NCI-H1694 (cell line): Measurements from ENCODE around the gene CDC26.
A peak's percentile ranks its signal among the peaks of the same experiment; 100 is the strongest.
"Not testable (repeated sequence)": the region's sequence is repeated elsewhere in the genome, so short reads cannot be mapped to it uniquely, and the experiment has no call there.

Experiments used
- DNase-seq: peaks from one replicate; lab custom pipeline; 2025; lab: John Stamatoyannopoulos, UW

CDC26 gene

DNA sequence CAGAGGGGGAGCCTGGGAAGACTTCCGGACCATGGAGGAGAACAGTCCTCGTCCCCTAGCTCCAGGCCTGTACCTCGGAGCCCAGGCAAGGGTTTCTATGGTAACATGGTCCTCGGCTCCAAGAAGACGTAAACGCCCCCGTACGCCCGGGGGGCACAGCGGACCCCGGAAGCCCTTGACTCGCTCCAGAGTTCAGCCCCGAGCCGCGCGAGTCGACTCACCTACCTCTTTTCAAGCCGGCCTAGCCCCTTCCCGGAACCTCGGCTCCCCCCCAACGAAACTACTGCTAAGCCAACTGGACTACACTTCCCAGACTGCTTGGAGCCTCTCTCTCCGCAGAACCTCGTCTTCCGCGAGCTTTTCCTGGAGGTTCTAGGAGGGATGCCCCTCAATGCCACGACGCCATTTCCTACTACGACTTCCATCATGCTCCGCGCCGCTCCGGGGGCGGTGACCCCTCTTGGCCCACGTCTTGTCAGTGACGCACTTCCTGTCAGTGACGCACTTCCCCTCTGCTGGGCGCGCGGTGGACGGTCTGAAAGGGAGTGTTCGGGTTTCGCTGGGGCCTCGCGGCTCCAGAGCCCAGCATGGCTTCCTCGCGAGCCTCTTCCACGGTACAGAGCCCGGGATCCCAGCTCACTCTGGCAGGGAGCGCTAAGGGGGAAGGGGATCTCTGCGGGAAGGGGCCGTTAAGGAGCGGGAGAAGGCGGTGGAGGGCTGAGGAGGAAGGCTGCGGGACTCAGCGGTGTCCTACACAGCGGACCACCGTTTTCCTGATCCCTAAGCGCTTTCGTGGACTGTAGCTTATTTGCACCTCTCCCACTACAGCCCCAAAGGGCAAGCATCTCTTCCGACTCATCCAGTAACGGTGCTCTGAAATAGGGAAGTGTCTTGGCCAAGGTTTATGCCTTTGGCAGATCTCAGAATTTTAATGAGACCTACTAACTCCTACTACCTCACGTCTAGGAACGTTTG lies at the start of gene CDC26, which contains the start of gene PRPF4:
CDC26 (minus strand) TSS at position 416 of the 975 bp plus-strand sequence. CDS start 3,065 bp downstream, outside the sequence.
PRPF4 (plus strand) TSS at position 502 of the 975 bp plus-strand sequence; CDS start at position 588, 86 bp downstream.
- peak; percentile 96 for DNase-seq

DNA sequence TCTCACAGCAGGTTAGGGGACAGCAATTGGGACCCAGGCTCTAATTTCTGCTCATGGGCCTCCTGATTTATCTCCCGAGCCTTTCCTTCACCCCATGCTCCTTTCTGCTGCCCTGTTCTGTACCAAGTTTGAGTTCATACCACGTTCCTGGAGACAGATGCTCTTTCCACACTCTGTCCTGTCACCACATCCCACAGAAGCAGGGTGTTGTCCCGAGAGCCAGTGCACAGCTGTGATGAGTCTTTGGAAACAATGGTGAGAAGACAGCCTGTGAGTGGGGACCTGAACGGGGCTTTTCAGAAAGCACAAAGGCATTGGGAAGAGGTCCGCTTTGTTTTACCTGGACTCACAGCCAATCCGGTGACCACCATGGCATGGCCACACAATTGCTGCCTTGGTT lies 47.3 kb upstream of the CDC26 start:
- DNase-seq, result no peak

DNA sequence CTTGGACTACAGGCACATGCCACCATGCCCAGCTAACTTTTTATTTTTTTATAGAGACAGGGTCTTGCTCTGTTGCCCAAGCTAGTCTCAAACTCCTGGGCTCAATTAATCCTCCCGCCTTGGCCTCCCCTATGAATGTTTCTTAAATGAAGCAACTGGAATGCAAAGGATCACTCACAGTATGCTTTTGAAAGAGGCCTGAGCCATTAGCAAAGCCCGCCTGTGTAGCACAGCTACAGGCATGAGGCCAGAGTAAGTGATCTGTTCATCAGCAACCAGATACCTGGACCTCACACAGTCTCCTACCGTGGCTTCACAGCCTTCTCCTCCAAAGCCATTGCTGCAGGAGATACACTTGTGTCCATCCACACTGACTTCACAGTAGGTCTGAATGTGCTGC lies 44.7 kb upstream of the CDC26 start:
- DNase-seq, result no peak

DNA sequence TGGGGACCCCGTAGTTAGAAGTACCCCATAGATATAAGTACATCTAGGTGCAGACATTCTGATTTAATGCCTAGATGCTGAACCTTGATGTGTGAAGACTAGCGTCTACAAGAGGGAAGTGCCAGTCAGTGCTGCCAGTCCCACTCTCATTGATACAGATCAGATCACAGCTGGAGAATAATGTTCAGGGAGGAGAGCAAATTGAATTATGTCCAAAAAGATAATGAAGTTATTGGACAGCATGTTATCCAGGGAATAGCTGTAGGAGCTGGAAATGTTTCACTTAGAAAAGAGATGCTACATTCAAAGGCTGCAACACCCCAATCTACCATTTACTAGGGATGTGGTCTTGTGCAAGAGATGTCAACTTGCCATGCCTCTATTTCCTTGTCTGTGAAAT lies 43.7 kb upstream of the CDC26 start:
- no peak for DNase-seq

DNA sequence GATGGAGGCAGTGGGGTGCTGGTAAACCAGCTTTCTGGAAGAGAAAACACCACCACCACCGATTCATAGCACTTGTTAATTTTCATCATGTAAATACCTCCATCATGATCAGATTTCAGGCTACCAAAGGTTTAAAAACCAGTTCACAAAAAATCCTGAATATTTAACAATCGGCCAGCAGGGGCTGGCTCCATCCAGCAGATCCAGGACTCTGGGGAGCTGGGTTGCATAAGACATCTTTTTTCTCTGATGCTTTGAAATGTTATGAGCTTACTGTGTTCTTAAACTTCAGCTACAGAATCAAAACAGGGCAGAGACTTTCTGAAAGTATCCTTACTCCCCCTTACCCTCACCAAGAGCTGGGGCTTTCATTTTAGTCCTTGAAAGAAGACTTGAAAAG lies 42.4 kb upstream of the CDC26 start:
- DNase-seq, result no peak

DNA sequence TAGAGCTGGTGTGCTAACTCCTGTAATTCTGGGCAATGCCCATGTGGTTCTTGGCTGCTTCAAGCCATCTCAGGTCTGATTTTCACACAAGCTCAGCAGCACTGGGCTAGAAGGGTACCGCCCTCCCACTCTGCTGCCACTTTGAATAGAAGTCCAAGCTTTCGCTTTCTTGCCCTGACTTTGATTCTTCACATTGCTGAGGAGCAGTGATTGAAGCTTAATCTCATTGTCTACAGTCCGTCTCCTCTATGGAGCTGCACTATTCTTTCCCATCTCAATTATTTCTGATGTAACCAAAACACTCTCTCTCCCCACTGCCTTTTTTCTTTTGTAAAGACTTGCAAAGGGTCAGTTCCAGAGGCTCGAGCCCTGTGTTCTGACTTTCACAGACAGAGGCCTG lies 40.7 kb upstream of the CDC26 start:
- DNase-seq, result no peak

DNA sequence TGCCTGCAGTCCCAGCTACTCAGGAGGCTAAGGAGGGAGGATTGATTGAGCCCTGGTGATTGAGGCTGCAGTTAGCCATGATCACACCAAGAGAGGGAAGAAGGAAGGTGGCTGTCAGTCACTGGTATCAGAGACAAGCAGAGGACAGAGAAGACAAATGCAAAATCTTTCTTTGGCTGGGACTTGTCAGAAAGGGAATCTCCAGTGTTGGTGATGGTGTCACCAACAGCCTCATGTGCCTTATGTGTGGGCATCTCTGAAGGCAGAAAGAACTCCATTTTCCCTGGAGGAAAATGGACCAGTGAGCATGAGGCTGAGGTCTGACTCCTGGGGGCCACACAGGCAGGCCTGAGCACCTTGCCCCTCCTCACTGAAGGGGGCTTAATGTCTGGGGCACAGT lies 39.9 kb upstream of the CDC26 start:
- DNase-seq, result no peak

DNA sequence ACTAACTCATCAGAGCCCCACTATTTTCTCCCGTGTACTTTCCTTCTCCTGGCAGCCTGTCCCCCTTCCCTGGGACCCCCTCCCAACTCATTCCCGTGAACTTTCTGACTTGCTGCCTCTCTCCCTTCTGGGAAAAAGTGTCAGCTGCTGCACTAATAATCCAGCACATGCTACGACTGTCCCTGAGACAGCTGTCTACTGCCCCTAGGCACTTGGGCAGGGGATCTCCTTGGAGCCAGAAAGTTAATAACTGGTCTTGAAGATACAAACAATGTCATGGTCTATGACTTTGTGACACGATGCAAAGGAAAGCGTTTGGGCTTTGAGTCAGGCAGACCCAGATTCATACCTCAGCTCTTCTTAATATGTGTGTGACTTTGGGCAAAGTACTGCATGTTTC lies 37.9 kb upstream of the CDC26 start:
- DNase-seq, result no peak

DNA sequence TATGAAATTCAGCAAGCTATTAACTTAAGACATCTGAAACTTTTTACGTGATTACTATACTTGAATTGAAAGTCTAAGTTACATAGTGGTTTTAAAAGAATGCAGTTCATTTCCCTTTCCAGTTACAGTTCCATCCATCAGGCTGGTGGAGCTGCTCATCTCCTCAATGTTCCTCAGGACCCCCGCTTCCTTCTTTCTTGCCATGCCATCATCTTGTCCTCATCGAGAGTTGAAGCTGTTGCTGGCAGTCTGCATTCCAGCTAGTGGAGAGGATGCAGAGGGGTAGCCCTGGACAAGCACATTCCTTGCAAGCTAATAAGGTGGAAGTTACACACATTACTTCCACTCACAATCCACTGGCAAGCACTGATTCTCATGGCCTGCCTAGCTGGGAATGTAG lies 36.6 kb upstream of the CDC26 start:
- no peak for DNase-seq

DNA sequence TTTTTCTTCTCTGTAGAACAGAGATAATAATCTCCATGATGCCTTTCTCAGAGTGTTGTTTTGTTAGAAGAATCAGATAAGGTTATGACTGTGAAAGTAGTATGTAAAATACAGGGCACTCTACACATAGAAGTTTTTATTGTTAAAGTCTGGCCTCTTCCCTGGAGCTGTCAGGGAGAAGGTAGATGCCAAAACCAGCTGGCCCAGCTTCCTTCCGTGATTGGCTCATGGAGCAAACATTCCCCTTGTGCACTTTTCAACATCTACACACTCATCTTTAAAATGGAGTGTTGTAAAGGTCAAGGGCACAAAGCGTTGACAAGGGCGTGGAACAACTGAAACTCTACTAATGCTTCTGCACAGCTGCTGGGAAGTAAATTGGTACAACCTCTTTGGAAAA lies 35.2 kb upstream of the CDC26 start:
- DNase-seq, result no peak

DNA sequence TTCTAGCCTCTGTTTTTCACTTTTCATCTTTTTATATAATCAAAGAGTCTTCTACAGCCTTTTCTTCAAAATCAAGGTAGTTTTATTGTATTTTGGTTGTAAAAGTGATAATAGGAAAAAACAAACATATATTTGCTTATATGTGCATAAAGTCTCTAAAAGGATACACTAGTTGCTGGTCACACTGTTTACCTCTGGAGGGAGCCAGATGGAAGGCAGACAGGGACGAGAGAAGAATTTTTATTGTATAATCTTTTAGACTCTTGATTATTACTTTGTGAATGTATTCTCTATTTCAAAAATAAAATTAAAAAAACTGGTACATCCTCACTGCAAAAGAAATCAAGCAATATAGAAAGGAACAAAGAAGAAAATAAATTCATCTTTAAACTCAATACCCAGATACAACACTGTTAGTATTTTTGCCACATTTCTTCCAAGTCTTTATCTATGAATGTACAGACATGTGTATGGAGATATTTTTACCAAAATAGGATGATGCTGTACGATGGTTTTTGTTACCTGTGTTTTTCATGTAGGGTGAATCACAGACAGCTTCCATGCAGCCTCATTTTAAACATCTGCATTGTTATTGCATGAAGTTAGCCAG lies 33.9 kb upstream of the CDC26 start:
- DNase-seq, result peak; percentile 14

DNA sequence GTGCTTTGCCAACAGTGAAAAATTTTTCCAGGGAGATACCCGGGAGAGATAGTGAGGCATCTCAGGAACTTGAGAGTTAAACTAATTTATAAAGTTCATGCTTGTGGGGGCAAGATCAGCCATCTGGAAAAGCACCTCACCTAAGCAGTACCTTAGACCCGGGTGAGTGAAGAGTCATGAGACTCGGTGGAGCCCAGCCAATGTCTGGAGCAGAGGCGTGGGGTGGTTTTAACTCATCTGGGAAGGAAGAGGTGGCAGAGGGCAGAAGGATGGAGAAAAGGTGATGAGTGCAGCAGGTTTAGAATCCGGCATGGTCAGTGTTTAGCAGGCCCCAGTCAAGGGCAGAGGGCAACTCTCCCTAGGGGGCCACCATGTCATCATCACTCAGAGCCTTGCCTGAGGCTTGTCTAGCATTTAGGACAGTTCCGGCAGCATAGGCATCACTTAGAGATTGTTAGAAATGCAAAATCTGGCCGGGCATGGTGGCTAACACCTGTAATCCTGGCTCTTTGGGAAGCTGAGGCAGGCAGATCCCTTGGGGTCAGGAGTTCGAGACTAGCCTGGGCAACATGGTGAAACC lies 32.1 kb upstream of the CDC26 start:
- DNase-seq, result no peak

DNA sequence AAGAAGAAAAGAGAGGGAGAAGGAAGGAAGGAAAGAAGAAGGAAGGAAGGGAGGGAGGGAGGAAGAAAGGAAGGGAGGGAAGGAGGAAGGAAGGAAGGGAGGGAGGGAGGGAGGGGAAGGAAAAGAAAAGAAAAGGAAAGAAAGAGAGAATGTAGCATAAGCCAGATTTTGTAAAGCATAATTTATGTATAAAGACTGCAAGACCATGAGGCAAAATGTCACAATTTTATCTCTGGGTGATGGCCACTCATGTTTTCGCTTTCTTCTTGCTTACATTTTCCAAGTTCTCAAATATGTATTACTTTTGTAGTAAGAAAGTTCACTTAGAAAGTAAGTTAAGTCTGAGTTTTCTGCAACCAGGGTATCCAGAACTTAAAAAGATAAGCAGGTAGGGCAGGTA lies 31.2 kb upstream of the CDC26 start:
- DNase-seq, result no peak

DNA sequence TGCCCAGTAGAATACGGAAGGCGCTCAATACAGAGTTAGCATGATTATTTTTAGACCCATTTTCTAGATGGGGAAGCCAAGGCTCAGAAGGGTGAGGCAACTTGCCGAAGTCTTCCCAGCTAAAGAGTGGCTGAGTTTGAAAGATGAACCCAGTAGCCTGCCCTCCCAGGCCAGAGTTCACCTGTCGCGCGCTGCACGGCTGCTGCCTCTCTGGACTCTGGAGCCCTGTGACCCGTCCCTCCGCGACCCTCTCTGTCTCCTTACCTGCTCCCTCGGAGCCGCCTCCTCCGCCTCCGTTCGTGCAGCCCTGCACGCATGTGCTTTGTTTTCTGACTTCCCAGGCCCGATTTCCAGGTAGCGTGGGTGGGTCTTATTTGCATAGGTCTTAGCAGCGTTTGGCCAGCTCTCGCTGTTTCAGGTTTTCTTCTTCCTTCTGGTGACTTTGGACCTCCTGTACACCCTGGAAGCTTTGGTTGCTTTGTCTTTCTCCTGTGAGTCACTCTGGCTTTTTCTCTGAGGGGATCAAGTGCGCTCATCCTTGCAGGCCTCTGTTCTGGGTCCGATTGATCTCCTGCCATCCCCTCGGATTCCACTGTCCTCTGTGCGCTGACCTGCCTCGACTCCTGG lies 27.5 kb upstream of the CDC26 start, which contains the start of gene RNF183:
RNF183 (minus strand) TSS at position 585 of the 627 bp plus-strand sequence. CDS start 5,192 bp downstream, outside the sequence.
- no peak for DNase-seq

DNA sequence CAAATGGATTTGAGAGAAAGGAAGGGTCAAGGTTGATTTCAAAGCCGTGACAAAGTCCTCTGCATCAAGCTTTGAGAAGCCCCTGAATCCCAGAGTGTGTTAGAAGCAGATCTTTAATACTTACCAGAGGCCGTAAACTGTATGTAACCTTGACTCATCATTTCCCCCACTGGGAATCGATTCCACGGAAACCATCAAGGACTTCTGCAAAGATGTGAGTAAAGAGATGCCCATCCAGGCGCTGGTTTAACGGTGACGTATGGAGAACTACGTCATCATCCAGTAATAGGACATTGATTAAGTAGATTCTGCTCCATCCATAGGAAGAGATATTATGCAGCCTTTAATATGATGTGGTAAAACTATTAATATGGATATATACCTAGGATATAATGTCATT lies 26.2 kb upstream of the CDC26 start:
- no peak for DNase-seq

DNA sequence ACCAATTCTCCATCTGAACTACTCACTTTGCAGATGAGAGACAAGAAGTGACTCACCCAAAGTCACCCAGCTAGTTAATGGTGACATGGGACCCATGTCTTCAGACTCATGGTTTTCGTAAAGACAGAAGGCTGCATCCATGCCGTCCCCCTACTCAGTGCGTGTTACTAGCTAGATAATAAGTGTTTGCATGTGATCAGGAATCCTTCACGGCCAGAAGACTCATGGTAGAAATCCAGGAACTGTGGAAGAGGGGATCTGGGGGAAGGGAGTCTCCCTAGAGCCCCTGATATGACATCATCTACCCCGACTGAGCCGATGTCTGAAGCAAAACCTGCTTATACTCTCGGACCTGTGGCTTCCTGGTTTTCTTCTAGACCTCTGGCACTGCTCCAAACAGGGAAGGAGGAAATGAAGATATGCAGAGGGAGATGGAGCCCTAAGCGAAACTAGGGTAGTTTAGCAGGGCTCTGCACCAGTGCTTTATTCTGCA lies 24.5 kb upstream of the CDC26 start:
- DNase-seq, result no peak

DNA sequence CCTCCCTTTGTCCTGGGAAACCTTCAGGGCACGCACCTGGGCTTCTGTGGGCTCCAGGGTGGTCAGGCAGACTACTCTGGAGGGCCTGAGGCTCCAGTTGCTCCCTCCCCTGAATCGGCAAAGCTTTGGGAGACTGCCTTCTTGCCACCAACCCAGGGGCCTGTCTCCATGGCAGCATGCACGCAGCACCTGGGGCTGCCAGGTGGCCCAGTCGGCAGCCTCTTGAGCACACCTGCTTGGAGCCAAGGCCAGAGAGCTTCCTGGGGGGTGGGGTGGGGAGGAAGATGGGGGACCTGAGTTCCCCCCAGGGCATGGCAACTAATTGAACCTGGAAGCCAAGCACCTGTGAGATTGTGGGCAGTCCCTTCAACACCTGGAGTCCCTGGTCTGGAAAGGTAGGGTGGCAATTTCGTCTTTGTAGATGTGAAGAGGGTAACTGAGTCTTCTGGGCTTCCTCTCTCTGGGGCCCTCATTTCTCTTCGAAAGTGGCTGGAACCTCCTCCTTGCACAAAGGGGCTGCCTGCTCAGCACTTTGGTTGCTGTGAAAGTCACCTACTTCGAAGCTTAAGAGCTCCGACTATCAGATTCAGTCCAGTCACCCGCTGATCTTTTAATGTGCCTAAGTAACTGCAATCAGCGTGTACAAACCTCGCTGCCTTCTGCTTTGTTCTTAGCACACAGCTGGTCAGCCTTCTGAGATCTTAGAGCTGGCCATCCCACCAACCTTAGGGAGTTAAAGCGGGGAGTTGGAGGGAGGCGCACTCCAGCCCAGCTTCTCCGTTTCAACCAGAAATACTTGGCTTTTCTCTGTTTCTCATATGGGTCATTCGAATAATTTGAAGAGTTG lies 23.8 kb upstream of the CDC26 start:
- no peak for DNase-seq

DNA sequence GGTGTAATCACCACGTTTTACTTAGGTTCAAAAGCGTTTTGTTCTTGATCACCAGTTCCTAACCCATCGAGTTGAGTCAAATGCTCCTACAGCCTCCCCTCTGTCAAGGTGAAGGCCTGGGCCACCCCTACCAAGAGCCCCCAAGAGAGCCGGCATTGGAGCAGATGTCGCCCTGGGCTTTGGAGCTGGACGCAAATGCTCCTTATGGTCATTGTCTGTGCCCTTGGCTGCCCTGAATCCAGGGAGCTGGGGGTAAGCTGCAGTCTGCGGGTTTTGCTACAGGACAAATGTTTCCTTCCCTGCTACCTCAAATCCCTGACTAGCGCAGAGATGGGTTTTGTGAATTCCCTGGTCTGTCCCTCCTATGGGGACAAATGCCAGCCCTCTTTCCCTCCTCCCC lies 22.9 kb upstream of the CDC26 start:
- no peak for DNase-seq

DNA sequence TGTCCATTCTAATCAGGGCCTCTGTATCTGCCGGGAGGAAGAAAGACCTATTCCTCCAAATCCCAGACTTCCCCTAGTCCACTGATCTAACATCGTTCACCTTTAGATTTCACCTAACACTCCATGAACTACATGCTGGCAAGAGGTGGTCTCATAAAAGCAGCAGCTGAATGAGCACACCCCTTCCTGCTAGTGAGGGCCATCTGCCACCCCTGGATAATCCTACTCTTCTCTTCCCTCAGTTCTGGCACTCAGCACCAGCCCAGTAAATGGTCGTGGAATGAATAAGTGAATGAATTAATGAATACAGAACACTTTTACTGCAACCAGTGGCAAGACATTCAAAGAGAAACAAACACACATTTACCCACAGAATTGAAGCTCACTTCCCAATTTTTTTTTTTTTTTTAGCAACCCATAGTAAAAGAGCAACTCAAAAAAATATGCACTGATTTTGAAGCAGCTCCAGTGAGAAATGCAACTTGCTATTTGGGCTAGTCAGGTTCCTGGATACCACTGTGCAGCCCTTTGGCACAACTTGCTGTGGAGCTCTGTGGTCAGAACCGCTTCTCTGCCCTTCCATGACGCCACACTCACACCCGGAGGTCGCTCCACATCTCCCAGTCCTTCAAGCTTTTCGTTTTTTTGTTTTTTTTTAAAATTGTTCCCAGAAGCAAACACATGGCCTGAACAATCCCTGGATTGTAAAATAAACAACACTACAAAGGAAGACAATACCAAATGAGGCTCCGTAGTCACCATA lies 21.6 kb upstream of the CDC26 start:
- DNase-seq, result peak; percentile 50

DNA sequence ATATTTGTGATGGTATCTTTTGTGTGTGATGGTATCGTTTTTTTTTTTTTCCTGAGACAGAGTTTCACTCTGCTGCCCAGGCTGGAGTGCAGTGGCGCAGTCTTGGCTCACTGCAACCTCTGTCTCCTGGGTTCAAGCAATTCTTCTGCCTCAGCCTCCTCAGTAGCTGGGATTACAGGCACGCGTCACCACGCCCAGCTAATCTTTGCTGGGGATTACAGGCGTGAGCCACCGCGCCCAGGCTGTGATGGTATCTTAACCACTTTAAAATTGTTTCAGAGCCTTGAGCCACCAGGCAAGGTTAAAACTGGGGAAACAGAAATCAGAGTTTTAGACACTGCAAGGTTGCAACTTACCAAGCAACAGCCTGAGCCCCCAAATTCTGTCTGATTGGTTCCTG lies 20.9 kb upstream of the CDC26 start:
- not testable (repeated sequence) for DNase-seq
